CD4-positive, alpha-beta T cell treated with Interleukin-6 for 4 hours (primary cell): ENCODE results near the gene TWSG1.
"Not testable (repeated sequence)": the region's sequence is repeated elsewhere in the genome, so short reads cannot be mapped to it uniquely, and the experiment has no call there.

Experiments used
- DNase-seq: peaks from one replicate; pipeline ENCODE4 v3.0.0-alpha.2; 2020; ENCODE audit warnings: mixed read lengths

Gene TWSG1

DNA sequence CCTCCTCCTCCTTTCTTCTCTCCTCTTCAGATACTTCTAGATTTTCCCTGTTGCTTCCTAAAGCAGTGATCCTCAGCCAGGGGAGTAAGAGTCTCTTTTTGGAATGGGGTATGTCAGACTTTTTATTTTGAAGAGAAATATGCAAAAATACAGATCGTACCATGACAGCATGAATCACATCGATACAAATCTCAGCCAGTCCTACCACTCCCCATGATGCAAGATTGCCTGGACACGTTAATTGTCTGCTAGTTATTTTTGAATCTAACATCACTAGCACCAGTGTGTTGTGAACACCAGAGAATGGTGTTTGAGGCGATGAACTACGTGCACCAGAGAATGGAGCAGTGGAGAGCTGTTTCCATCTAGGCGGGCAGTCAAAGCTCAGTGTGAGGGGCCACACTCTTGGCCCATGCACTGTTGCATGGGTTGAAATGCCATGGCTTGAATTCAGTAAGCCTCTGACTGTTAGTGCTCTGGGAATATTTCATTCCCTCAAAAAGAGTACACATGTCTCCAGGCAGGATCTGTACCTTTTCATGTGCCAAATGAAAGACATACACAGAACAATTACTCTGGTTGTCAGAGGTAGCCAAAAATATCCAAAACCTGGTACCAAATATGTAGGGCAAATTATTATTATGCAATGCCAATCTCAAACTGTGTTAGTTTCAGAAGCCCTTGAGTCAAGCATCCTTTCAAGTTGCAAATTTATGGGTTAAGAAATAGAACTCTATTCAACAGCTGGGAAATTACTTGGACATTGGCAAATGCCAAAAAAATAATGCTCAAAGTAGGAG lies 94.5 kb downstream of the TWSG1 start:
- no peak for DNase-seq

DNA sequence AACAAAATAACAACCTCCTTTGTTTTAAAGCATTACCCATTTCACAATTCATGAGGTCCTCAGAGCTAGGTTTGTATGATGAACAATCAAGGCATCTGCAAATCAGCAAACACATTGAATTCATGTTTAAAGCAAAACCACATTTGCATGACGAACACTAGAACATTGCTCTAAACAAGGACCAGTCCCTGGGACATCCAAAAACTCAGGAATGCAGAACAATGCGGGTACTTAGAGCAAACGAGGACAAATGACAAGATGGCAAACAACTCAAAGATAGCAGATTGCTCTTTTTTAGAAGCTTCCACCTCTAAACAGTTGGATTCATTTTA lies 95.1 kb downstream of the TWSG1 start:
- DNase-seq: no peak

DNA sequence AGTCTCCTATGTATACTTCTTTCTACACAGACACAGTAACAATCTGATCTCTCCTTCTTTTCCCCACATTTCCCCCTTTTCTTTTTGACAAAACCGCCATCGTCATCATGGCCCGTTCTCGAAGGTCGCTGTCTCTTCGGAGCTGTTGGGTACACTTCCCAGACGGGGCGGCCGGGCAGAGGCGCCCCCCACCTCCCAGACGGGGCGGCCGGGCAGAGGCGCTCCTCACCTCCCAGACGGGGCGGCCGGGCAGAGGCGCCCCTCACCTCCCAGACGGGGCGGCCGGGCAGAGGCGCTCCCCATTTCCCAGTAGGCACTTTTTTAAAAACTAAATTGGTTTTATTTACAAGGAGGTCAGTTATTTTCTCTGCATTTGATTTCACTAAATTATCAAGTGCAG lies 95.7 kb downstream of the TWSG1 start:
- not testable (repeated sequence) for DNase-seq

DNA sequence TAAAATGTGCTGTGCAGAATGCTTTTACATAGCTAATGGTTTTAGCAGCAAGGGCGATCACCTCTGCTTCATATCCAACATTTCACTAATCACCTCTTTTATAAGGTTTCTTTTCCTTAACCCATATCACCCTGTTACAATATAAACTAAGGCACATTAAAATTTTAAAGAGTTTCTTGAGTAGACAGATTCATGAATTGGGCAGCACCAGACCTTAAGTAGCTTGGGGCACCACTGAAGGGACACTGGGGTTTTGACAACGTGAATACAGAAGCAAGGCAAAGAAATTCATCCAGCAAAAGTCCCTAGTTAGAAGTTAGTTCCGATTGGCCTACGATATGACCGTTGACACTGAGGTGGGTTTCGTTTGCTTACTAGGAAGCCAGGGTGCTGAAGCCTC lies 96.7 kb downstream of the TWSG1 start:
- DNase-seq: no peak

- not testable (repeated sequence) for DNase-seq
Observed at GRCh38 chr18:9433122-9433521, 98.5 kb downstream of the TWSG1 start.

- no peak for DNase-seq
Observed at GRCh38 chr18:9433671-9434121, 99.1 kb downstream of the TWSG1 start.

GRCh38 chr18:9434122-9434701 lies 99.6 kb downstream of the TWSG1 start:
- DNase-seq: no peak

GRCh38 chr18:9435041-9435440 lies 100.5 kb downstream of the TWSG1 start:
- DNase-seq: no peak

DNA sequence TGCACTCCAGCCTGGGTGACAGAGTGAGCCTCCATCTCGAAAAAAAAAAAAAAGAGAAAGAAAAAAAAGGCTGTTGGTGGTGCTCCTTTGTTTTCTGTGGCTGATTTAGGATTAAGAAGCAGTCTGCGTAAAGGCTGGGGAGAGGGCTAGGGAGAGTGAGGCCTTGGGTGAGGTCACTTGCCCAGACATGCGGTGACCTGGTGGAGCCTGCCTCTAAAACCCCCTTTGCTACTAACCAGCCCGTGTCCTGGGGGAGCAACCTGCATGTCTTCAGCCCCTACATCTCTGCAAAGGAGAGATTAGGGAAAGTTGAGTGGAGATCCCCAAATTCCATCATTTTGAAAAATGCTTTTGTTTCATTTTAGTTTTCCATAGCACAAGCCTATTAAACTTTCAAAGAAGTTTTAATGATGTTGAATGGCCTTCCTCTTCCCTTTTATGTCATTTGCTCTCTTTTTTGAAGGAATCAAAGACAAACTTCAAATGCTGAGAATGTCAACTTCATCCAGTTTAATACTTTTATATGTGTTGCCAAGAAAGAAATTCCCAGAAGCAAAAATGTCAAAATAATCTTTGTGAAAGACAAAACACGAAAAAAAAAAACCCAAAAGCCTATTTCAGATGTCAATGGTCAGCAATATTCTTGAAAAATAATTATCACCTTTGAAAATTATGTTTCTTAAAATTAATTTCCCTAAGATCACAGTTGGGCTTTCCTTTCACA lies 101.8 kb downstream of the TWSG1 start:
- no peak for DNase-seq

GRCh38 chr18:9437021-9437437 lies 102.5 kb downstream of the TWSG1 start:
- DNase-seq: no peak

- DNase-seq: no peak
Observed at GRCh38 chr18:9437672-9438071, 103.1 kb downstream of the TWSG1 start.

GRCh38 chr18:9441061-9441460 lies 106.5 kb downstream of the TWSG1 start:
- DNase-seq: no peak

DNA sequence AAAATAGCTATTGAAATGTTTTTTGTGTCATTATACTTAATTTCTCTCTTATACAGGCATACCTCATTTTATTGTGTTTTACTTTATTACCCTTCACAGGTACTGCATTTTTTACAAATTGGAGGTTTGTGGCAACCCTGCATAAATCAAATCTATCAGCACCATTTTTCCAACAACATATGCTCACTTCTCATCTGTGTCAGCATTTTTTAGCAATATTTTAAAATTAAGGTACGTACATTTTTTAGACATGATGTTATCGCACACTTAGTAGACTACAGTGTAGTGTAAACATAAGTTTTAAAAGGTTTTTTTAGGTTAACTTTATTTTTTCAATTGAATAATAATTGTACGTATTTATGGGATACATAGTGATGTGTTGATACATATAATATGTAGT lies 110.0 kb downstream of the TWSG1 start:
- no peak for DNase-seq

- DNase-seq: no peak
Observed at GRCh38 chr18:9446839-9447238, 112.3 kb downstream of the TWSG1 start.

DNA sequence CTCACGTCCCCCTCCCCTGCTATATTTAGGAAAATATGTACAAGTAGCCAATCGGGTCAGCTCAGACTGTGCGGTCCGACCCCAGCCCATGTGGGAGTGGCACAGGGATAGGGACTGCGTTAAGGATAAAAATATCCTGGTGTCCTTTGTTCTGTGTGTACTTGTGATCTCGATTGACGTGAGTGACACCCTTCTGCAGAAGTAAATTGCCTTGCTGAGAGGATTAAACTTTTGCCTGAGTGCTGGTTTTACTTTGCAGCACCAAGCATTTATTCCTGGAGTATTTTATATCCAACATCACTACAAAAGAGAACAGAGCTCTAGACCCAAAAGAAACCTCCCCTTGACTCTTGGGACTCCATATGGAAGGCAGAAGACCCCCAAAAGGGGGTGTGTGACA lies 112.8 kb downstream of the TWSG1 start:
- no peak for DNase-seq

GRCh38 chr18:9449600-9450414 lies 115.2 kb downstream of the TWSG1 start:
- DNase-seq: no peak

GRCh38 chr18:9450920-9451319 lies 116.3 kb downstream of the TWSG1 start:
- not testable (repeated sequence) for DNase-seq
